ENCODE measurements around the gene ARMC3.

ARMC3 gene

DNA sequence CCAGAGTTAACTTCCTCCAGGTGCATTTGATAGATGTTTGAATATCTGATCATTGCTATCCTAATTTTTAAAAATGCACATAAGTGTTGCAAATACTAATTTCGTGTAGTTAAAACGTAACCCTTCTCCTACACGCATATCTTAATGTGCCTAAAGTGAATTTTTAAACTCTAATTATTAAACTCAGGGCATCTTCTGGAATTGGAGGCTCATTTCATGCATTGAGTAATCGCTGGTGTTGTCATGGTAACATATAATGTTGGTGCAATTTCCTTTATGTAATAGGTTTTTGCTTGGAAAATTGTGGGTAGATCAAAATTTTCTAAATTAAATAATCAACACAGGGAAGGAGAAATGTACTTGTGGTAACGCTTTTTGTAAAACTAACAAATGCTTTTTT, 56.2 kb downstream of the ARMC3 start:
- ChIA-PET CTCF (interaction anchor here (0.6 to 3.5 kb wide), 2 partner anchors 410 to 991 kb away, joined by 3 to 14 read pairs; no protein-coding TSS in a partner anchor), POLR2A (no interaction called here)
- TF ChIP-seq, protein P1, sequence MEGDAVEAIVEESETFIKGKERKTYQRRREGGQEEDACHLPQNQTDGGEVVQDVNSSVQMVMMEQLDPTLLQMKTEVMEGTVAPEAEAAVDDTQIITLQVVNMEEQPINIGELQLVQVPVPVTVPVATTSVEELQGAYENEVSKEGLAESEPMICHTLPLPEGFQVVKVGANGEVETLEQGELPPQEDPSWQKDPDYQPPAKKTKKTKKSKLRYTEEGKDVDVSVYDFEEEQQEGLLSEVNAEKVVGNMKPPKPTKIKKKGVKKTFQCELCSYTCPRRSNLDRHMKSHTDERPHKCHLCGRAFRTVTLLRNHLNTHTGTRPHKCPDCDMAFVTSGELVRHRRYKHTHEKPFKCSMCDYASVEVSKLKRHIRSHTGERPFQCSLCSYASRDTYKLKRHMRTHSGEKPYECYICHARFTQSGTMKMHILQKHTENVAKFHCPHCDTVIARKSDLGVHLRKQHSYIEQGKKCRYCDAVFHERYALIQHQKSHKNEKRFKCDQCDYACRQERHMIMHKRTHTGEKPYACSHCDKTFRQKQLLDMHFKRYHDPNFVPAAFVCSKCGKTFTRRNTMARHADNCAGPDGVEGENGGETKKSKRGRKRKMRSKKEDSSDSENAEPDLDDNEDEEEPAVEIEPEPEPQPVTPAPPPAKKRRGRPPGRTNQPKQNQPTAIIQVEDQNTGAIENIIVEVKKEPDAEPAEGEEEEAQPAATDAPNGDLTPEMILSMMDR (IDR thresholded peaks at IDR 0.05; ENCODE audit: insufficient read depth, low read length, missing control alignments): no peak
- no peak for DNase-seq (ENCODE audit: low read depth, low spot score)
- no peak overlapping the region for H3K4me3 ChIP-seq (ENCODE audit: low read depth, low read length)

- TF ChIP-seq, protein P1 (IDR thresholded peaks at IDR 0.05; ENCODE audit: insufficient read depth, low read length, missing control alignments): peak; percentile 13
- ChIA-PET CTCF (interaction anchor here (0.6 to 5.2 kb wide), 12 partner anchors 17 to 995 kb away, joined by 3 to 90 read pairs (median 4); no protein-coding TSS in a partner anchor), POLR2A (no interaction called here)
- H3K4me3 ChIP-seq (ENCODE audit: low read depth, low read length): no peak overlapping the region
- no peak for DNase-seq (ENCODE audit: low read depth, low spot score)
Measured at GRCh38 chr10:22986771-22987542, 59.1 kb downstream of the ARMC3 start.

- no peak overlapping the region for H3K4me3 ChIP-seq (ENCODE audit: low read depth, low read length)
- TF ChIP-seq, protein P1 (IDR thresholded peaks at IDR 0.05; ENCODE audit: insufficient read depth, low read length, missing control alignments): peak; percentile 76
- ChIA-PET POLR2A (no interaction called here), CTCF (interaction anchor here (0.6 to 5.2 kb wide), 38 partner anchors 9 to 996 kb away, joined by 3 to 90 read pairs (median 4); partner anchors contain the start of gene DNAJC1)
- DNase-seq (ENCODE audit: low read depth, low spot score): no peak
Measured at GRCh38 chr10:22988581-22989360, 60.9 kb downstream of the ARMC3 start.

- TF ChIP-seq, protein P1 (IDR thresholded peaks at IDR 0.05; ENCODE audit: insufficient read depth, low read length, missing control alignments): no peak
- no peak overlapping the region for H3K4me3 ChIP-seq (ENCODE audit: low read depth, low read length)
- ChIA-PET CTCF (interaction anchor here (0.6 to 5.2 kb wide), 16 partner anchors 8 to 997 kb away, joined by 3 to 90 read pairs (median 7); no protein-coding TSS in a partner anchor), POLR2A (no interaction called here)
- no peak for DNase-seq (ENCODE audit: low read depth, low spot score)
Measured at GRCh38 chr10:22990443-22990842, 62.6 kb downstream of the ARMC3 start.

- H3K4me3 ChIP-seq (ENCODE audit: low read depth, low read length): no peak overlapping the region
- TF ChIP-seq, protein P1 (IDR thresholded peaks at IDR 0.05; ENCODE audit: insufficient read depth, low read length, missing control alignments): no peak
- ChIA-PET POLR2A (no interaction called here), CTCF (interaction anchor here (1.6 kb wide), 1 partner anchor 999 kb away, joined by 5 read pairs; no protein-coding TSS in a partner anchor)
- no peak for DNase-seq (ENCODE audit: low read depth, low spot score)
Measured at GRCh38 chr10:22992075-22992474, 64.2 kb downstream of the ARMC3 start.

DNA sequence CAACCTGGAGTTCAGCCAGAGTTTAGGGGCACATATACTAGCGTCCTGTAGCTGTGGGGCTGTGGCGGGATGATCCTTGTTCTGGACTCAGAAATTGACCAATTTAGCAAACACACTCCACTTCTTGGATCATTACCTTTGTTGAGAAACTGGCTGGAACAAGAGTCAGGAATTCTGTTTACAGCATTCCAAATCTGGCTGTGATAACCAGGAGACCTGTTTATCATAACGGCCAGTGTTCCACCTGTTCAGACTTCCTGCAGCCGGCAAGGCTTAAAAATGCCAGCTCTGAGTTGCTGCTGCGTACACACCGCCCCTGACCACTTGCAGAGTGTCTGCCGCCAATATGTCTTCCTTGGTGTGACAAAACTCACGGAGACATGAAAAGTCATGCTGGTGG, 64.8 kb downstream of the ARMC3 start:
- no peak for DNase-seq (ENCODE audit: low read depth, low spot score)
- TF ChIP-seq, protein P1 (IDR thresholded peaks at IDR 0.05; ENCODE audit: insufficient read depth, low read length, missing control alignments): no peak
- ChIA-PET CTCF (no interaction called here), POLR2A (no interaction called here)
- H3K4me3 ChIP-seq (ENCODE audit: low read depth, low read length): no peak overlapping the region
